BJ (cell line): ENCODE measurements around the gene PSME1. TPM values are rescaled to one million over a fixed set of nuclear protein-coding genes. Genes with fewer than 3 reads are reported as not detected.

Source experiments
- CTCF ChIA-PET: fragments of 350-600 bp; formaldehyde crosslinking; extraction: SDS; loops from one replicate; lab custom pipeline; 2021; ENCODE audit warnings: antibody characterized with exemption, inconsistent platforms; lab: Yijun Ruan, JAX
- POLR2A ChIA-PET: fragments of 300-600 bp; sonication (Branson Sonifier 250); formaldehyde crosslinking; extraction: SDS; loops from one replicate; lab custom pipeline; 2021; ENCODE audit warnings: antibody characterized with exemption; lab: Charles Lee
- DNase-seq: peaks from one replicate; pipeline ENCODE4 v3.0.0-alpha.2; 2011; ENCODE audit warnings: low read depth
- H3K27me3 ChIP-seq: 2 replicates; pipeline ENCODE4 v1.6.0; 2011; ENCODE audit warnings: low read length; ENCODE audit not compliant: control insufficient read depth, insufficient read depth
- H3K36me3 ChIP-seq: 2 replicates; pipeline ENCODE4 v1.5.1; 2011; ENCODE audit warnings: low read length; ENCODE audit not compliant: control insufficient read depth, insufficient read depth
- H3K4me3 ChIP-seq: 2 replicates; pipeline ENCODE4 v1.5.1; 2011; ENCODE audit warnings: low read depth, mild to moderate bottlenecking, control low read depth, low read length
- CTCF ChIP-seq: IDR thresholded peaks from 2 replicates; pipeline ENCODE4 v1.5.1; 2011; ENCODE audit warnings: low read depth, mild to moderate bottlenecking, control low read depth, inconsistent platforms, low read length, moderate library complexity; ENCODE audit not compliant: insufficient read depth
- polyA plus RNA-seq: library from polyadenylated mRNA; depleted of rRNA; stranded (reverse); fragments of >200 nt; gene quantifications from 2 replicates; pipeline ENCODE4 v1.2.3, GENCODE V29; 2011

The PSME1 gene
- polyA plus RNA-seq, 1 experiment, result 106 TPM

GRCh38 chr14:24149302-24149969 lies 13.4 kb downstream of the PSME1 start:
- ChIA-PET POLR2A (no interaction called here), CTCF (interaction anchor here (4.0 kb wide), 1 partner anchor 11 kb away, joined by 35 read pairs; the partner anchor contains the start of gene IRF9)
- Histone ChIP-seq H3K27me3 (no peaks in the 10 kb centered on the region), H3K36me3 (peaks cover 26% of the 10 kb centered on the region), H3K4me3 (no peak overlapping the region)
- DNase-seq, result no peak
- no peak for TF ChIP-seq CTCF

GRCh38 chr14:24150061-24150460 lies 14.1 kb downstream of the PSME1 start:
- CTCF ChIA-PET, result interaction anchor here (0.9 to 4.0 kb wide), 2 partner anchors 11 to 41 kb away, joined by 4 to 35 read pairs; partner anchors contain the start of gene IRF9
- TF ChIP-seq CTCF, result no peak
- peaks cover 28% of the 10 kb centered on the region for H3K36me3 ChIP-seq

GRCh38 chr14:24150567-24150966 lies 14.6 kb downstream of the PSME1 start:
- Histone ChIP-seq H3K36me3 (peaks cover 32% of the 10 kb centered on the region), H3K4me3 (no peak overlapping the region), H3K27me3 (no peaks in the 10 kb centered on the region)
- ChIA-PET POLR2A (interaction anchor here (1.2 kb wide), 1 partner anchor 11 kb away, joined by 3 read pairs; the partner anchor contains the start of gene IRF9), CTCF (interaction anchor here (0.6 to 4.0 kb wide), 5 partner anchors 10 to 587 kb away, joined by 3 to 35 read pairs (median 3); partner anchors contain the start of gene IRF9)
- TF ChIP-seq CTCF, result no peak
- no peak for DNase-seq

More at GRCh38 chr14:24150061-24150460, 14.1 kb downstream of the PSME1 start:
- DNase-seq, result no peak
- POLR2A ChIA-PET, result no interaction called here
- H3K4me3 ChIP-seq, result no peak overlapping the region
- H3K27me3 ChIP-seq, result no peaks in the 10 kb centered on the region

- TF ChIP-seq CTCF, result no peak
- Histone ChIP-seq H3K4me3 (no peak overlapping the region), H3K27me3 (no peaks in the 10 kb centered on the region), H3K36me3 (peaks cover 36% of the 10 kb centered on the region)
- ChIA-PET POLR2A (interaction anchor here (1.2 kb wide), 1 partner anchor 10 kb away, joined by 3 read pairs; the partner anchor contains the start of gene IRF9), CTCF (interaction anchor here (0.6 to 4.0 kb wide), 6 partner anchors 10 to 588 kb away, joined by 3 to 35 read pairs (median 4); partner anchors contain the start of gene IRF9)
- no peak for DNase-seq
These were observed 15.0 kb downstream of the PSME1 start for GRCh38 chr14:24150993-24151392.

GRCh38 chr14:24151404-24152080 lies 15.5 kb downstream of the PSME1 start:
- peaks cover 40% of the 10 kb centered on the region for H3K36me3 ChIP-seq
- POLR2A ChIA-PET, result interaction anchor here (1.2 kb wide), 1 partner anchor 10 kb away, joined by 3 read pairs; the partner anchor contains the start of gene IRF9

More at GRCh38 chr14:24151404-24152080, 15.5 kb downstream of the PSME1 start:
- Histone ChIP-seq H3K4me3 (no peak overlapping the region), H3K27me3 (no peaks in the 10 kb centered on the region)
- CTCF ChIA-PET, result interaction anchor here (1.8 to 4.0 kb wide), 2 partner anchors 9 to 61 kb away, joined by 8 to 35 read pairs; partner anchors contain the start of gene IRF9
- no peak for DNase-seq
- no peak for TF ChIP-seq CTCF
